Vagina (tissue), 2 donors: ENCODE data around the gene CTSH. TPM values are rescaled to one million over a fixed set of nuclear protein-coding genes. Genes with fewer than 3 reads are reported as not detected.
"Not testable (repeated sequence)": the region's sequence is repeated elsewhere in the genome, so short reads cannot be mapped to it uniquely, and the experiment has no call there.

Source experiments
- DNase-seq, 2 donors: peaks; one replicate each; pipeline ENCODE4 v3.0.0-alpha.2; 2017; ENCODE audit errors: extremely low spot score in 2 of 2
- H3K27ac ChIP-seq: fragments of 200-600 bp; sonication (generic); one replicate; pipeline ENCODE4 v1.5.1; 2019
- H3K27me3 ChIP-seq: fragments of 200-600 bp; sonication (generic); one replicate; pipeline ENCODE4 v1.5.1; 2019
- H3K36me3 ChIP-seq, 2 donors: fragments of 200-600 bp; sonication (generic); one replicate each; pipeline ENCODE4 v1.5.1; 2017 to 2019
- H3K4me1 ChIP-seq: fragments of 200-600 bp; sonication (generic); one replicate; pipeline ENCODE4 v1.5.1; 2019
- H3K4me3 ChIP-seq, 2 donors: fragments of 200-600 bp; sonication (generic); 1 replicate in 1 of 2; 2 replicates in 1 of 2; pipeline ENCODE4 v1.5.1; 2016 to 2019
- H3K9me3 ChIP-seq: fragments of 200-600 bp; sonication (generic); one replicate; pipeline ENCODE4 v1.5.1; 2019
- POLR2A ChIP-seq, 2 donors: fragments of 450-650 bp; IDR thresholded peaks; one replicate each; pipeline ENCODE4 v1.6.1; 2017; ENCODE audit warnings: antibody characterized with exemption in 2 of 2, mild to moderate bottlenecking in 2 of 2, moderate library complexity in 2 of 2
- POLR2AphosphoS5 ChIP-seq, 2 donors: sonication (generic); formaldehyde crosslinking; IDR thresholded peaks; one replicate each; pipeline ENCODE4 v1.9.0; 2017; ENCODE audit warnings: antibody characterized with exemption in 2 of 2, mild to moderate bottlenecking in 2 of 2, low read depth in 1 of 2; ENCODE audit not compliant: insufficient read depth in 1 of 2
- intact Hi-C: fragments of 100-400 bp; cut with DNase I; formaldehyde crosslinking; loops from one replicate; pipeline ENCODE4 v1.15.1; 2023
- small RNA-seq: library from RNA; depleted of rRNA; stranded (forward); fragments of <200 nt; gene quantifications from one replicate; pipeline ENCODE3, GENCODE V24; 2016
- total RNA-seq: library from RNA; depleted of rRNA; stranded (reverse); fragments of >200 nt; gene quantifications from one replicate; pipeline ENCODE4 v1.2.3, GENCODE V29; 2016
- TF ChIP-seq, protein P1 (sequence below), 3 experiments: fragments of 450-650 bp in 2 of 3; fragments of 200-600 bp in 1 of 3; sonication (generic) in 1 of 3; IDR thresholded peaks; one replicate each; pipeline ENCODE4 v1.5.1; 2017 to 2019; ENCODE audit warnings: antibody characterized with exemption in 3 of 3, mild to moderate bottlenecking in 2 of 3, moderate library complexity in 2 of 3

The CTSH gene
- total RNA-seq, 1 donor from 2014 or later: 110 TPM

GRCh38 chr15:78873793-78874765, 70.8 kb downstream of the CTSH start:
- TF ChIP-seq POLR2AphosphoS5 (IDR thresholded peaks at IDR 0.05; ENCODE audit: insufficient read depth in 1 of 2, low read depth in 1 of 2): peak in 1 of 2 donors; percentile 28
- TF ChIP-seq, protein P1, sequence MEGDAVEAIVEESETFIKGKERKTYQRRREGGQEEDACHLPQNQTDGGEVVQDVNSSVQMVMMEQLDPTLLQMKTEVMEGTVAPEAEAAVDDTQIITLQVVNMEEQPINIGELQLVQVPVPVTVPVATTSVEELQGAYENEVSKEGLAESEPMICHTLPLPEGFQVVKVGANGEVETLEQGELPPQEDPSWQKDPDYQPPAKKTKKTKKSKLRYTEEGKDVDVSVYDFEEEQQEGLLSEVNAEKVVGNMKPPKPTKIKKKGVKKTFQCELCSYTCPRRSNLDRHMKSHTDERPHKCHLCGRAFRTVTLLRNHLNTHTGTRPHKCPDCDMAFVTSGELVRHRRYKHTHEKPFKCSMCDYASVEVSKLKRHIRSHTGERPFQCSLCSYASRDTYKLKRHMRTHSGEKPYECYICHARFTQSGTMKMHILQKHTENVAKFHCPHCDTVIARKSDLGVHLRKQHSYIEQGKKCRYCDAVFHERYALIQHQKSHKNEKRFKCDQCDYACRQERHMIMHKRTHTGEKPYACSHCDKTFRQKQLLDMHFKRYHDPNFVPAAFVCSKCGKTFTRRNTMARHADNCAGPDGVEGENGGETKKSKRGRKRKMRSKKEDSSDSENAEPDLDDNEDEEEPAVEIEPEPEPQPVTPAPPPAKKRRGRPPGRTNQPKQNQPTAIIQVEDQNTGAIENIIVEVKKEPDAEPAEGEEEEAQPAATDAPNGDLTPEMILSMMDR (IDR thresholded peaks at IDR 0.05): no peak
- Histone ChIP-seq H3K4me1 (peaks cover 53% of the 10 kb centered on the region), H3K9me3 (no peaks in the 10 kb centered on the region), H3K27ac (peak overlapping the region; percentile 99), H3K4me3 (peak overlapping the region; percentile 76 to 80), H3K27me3 (no peaks in the 10 kb centered on the region), H3K36me3 (no peaks in the 10 kb centered on the region)
- no peak for DNase-seq
- intact Hi-C loops: no loop called here

DNA sequence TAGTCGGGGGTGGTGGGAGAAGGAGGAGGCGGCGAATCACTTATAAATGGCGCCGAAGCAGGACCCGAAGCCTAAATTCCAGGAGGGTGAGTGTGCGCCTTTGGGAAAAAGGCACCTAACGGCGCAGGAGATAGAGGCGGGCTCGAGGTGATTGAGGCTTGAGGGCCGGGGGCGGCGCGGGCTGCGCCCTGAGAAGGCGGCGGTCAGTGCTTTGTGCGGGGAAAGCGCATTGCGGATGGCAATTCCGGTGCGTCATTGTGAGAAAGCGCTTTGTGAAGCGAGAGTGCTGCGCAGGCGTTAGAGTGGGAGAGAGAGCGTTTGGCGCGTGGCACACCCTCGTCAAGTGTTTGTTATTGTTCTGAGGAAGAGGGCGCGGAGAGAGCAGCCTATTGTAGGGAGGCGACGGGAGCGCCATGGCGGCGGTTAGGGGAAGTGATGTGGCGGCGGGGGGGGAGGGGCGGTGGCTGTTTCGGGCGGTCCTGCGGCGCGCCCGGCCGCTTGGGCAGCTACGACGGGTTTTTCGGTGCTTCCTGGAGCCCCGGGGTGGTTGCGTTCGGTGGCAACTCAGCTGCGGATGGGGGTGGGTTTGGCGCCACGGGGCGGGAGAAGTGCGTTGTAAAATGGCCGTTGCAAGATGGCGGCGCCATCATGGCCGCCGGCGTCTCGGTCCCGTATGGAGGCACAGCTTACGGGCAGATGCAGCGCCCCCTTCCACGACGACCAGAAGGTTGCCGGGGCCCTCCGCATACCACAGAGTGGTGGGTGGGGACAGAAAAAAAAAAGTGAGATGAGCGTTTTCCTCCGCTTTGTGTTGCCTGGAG, 71.7 kb downstream of the CTSH start:
- no peak for DNase-seq
- Histone ChIP-seq H3K4me3 (peak overlapping the region; percentile 76 to 80), H3K27me3 (no peaks in the 10 kb centered on the region), H3K36me3 (no peaks in the 10 kb centered on the region), H3K27ac (peak overlapping the region; percentile 99), H3K4me1 (peaks cover 44% of the 10 kb centered on the region), H3K9me3 (no peaks in the 10 kb centered on the region)
- intact Hi-C loops: no loop called here
- TF ChIP-seq, protein P1 (IDR thresholded peaks at IDR 0.05): no peak
- TF ChIP-seq POLR2A (IDR thresholded peaks at IDR 0.05) (peak in 1 of 2 donors; percentile 75), POLR2AphosphoS5 (IDR thresholded peaks at IDR 0.05; ENCODE audit: insufficient read depth in 1 of 2, low read depth in 1 of 2) (peak in 1 of 2 donors; percentile 92)

- Histone ChIP-seq H3K27me3 (no peaks in the 10 kb centered on the region), H3K27ac (peak within 1 kb of the TSS; percentile 99), H3K4me1 (peaks cover 36% of the 10 kb centered on the region), H3K9me3 (no peaks in the 10 kb centered on the region), H3K4me3 (peak within 1 kb of the TSS; percentile 76 to 80), H3K36me3 (no peaks in the 10 kb centered on the region)
- TF ChIP-seq POLR2A (IDR thresholded peaks at IDR 0.05) (no peak), POLR2AphosphoS5 (IDR thresholded peaks at IDR 0.05; ENCODE audit: insufficient read depth in 1 of 2, low read depth in 1 of 2) (no peak)
- TF ChIP-seq, protein P1 (IDR thresholded peaks at IDR 0.05): no peak
- intact Hi-C loops: no loop called here
- peak in 1 of 2 donors; percentile 98 for DNase-seq
Observed at GRCh38 chr15:78872155-78872971, 72.5 kb downstream of the CTSH start, which contains the start of gene MORF4L1. Gene MORF4L1 (plus strand): TSS chr15:78872890. CDS start chr15:78873018, 128 bp downstream.

DNA sequence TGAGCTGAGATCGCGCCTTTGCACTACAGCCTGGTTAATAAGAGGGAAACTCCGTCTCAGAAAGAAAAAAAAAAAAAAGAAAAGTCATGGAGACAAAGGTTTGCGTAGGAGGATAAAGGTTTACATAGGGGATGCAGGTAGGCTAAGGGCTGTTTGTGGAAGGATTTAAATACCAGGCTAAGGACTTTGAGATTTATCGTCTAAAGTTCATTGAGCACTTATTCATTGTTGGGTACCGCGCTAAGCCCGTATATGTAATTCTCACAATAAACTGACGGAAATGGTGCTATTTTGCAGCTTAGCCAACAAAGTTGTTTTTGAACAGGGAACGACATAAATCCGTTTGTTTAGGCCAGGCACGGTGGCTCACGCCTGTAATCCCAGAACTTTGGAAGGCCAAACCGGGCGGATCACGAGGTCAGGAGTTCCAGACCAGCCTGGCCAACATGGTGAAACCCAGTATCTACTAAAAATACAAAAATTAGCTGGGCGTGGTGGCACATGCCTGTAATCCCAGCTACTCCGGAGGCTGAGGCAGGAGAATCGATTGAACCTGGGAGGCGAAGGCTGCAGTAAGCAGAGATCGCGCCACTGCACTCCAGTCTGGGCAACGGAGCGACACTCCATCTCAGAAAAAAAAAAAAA, 73.2 kb downstream of the CTSH start:
- intact Hi-C loops, H3K27me3 ChIP-seq, H3K36me3 ChIP-seq, H3K9me3 ChIP-seq, DNase-seq: not testable (repeated sequence)
- Histone ChIP-seq H3K4me3 (peak overlapping the region in 1 of 2 donors; percentile 76), H3K27ac (peak overlapping the region; percentile 99), H3K4me1 (peaks cover 28% of the 10 kb centered on the region)

Small RNA genes lying within 50 kb of the gene (small RNA-seq; reads per million reads assigned to genes)
- gene RNU6-415P: not detected

Other genes starting within 250 kb of the CTSH start
- 2.5 TPM for gene ADAMTS7, start 133.6 kb downstream of the CTSH start, total RNA-seq
- gene MORF4L1, start 72.2 kb downstream of the CTSH start, total RNA-seq: 170 TPM
- not detected for gene RASGRF1, start 145.7 kb upstream of the CTSH start, total RNA-seq